ENCODE data around the gene ELK1.
"Not testable (repeated sequence)": the region's sequence is repeated elsewhere in the genome, so short reads cannot be mapped to it uniquely, and the experiment has no call there.

The ELK1 gene

DNA sequence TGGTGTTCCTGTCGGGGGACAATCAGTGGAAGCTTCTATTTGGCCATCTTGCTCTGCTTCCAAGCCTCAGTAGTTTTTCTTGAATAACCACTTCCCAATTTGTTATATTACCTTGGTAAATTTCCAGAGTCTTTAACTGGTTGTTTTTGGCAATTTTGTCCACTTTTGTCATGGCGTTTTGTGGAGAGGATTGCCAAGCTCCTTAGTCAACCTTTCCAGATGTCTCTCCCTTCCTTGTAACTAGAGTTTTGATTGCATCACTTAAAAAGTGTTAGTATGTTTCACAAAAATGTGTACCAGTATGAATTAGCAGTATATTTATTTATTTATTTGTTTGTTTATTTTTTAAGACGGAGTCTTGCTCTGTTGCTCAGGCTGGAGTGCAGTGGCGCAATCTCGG is 24.4 kb upstream of the ELK1 start:
- no peaks in the 10 kb centered on the region for H3K36me3 ChIP-seq (ENCODE audit: insufficient read depth, low read length)
- H3K27ac ChIP-seq: no peak overlapping the region
- no peak overlapping the region for H3K9ac ChIP-seq (ENCODE audit: insufficient read length)
- no peak overlapping the region for H3K4me3 ChIP-seq
- no peaks in the 10 kb centered on the region for H3K9me3 ChIP-seq (ENCODE audit: low read depth, low read length)
- TF ChIP-seq EZH2 (IDR thresholded peaks at IDR 0.05) (no peak), POLR2AphosphoS5 (IDR thresholded peaks at IDR 0.05; ENCODE audit: borderline replicate concordance, low read depth, low read length) (no peak), FOXP2 (optimal IDR thresholded peaks at IDR 0.05; ENCODE audit: control extremely low read depth, extremely low read length, insufficient read depth) (no peak)
- DNase-seq (ENCODE audit: low read depth, low spot score): no peak

DNA sequence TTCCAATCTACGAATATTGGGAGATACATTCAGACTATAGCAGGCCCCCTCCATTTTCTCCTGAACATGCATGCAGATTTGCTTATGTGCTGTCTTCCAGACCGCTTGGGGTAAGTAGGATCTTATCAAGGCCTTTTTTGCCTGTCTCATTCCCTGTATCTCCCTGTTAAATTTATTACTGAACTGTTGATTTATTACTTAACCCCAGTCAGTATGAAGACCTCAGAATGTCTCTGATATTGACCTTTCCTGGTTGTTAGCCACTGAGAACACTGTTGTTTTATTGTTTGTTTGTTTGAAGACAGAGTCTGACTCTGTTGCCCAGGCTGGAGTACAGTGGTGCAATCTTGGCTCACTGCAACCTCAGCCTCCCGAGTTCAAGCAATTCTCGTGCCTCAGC is 15.4 kb upstream of the ELK1 start:
- DNase-seq (ENCODE audit: low read depth, low spot score); H3K36me3 ChIP-seq (ENCODE audit: insufficient read depth, low read length); H3K27ac ChIP-seq: not testable (repeated sequence)

GRCh38 chrX:47664737-47665136 is 14.4 kb upstream of the ELK1 start:
- Histone ChIP-seq H3K9ac (ENCODE audit: insufficient read length) (no peak overlapping the region), H3K4me3 (no peak overlapping the region), H3K36me3 (ENCODE audit: insufficient read depth, low read length) (no peaks in the 10 kb centered on the region), H3K27ac (no peak overlapping the region), H3K9me3 (ENCODE audit: low read depth, low read length) (no peaks in the 10 kb centered on the region)
- TF ChIP-seq POLR2AphosphoS5 (IDR thresholded peaks at IDR 0.05; ENCODE audit: borderline replicate concordance, low read depth, low read length) (no peak), EZH2 (IDR thresholded peaks at IDR 0.05) (no peak), FOXP2 (optimal IDR thresholded peaks at IDR 0.05; ENCODE audit: control extremely low read depth, extremely low read length, insufficient read depth) (no peak)
- no peak for DNase-seq (ENCODE audit: low read depth, low spot score)

More for the DNA sequence above, 15.4 kb upstream of the ELK1 start:
- not testable (repeated sequence) for H3K4me3 ChIP-seq; H3K9me3 ChIP-seq (ENCODE audit: low read depth, low read length); H3K9ac ChIP-seq (ENCODE audit: insufficient read length)

DNA sequence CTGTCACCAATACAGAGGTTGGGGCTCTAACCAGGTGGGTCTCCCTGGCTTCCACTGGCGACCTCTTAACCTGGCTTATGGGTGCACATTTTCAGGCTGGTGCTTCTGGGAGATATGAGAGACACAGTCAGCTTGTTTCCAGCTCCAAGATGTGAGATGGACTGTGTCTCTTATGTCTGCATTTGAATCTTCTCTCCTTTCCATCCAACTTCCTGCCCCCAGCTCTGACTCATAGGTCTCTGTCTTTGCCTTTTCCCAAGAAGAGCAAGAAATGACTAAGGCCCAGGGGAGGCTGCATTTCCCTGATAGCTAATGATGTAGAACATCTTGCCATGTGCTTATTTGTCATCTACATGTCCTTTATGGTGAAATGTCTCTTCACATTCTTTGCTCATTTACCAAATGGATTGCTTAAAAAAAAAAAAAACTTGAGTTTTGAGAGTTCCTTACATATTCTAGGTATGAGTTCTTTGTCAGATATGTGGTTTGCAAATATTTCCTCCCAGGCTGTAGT is 11.8 kb upstream of the ELK1 start:
- TF ChIP-seq EZH2 (IDR thresholded peaks at IDR 0.05) (no peak), FOXP2 (optimal IDR thresholded peaks at IDR 0.05; ENCODE audit: control extremely low read depth, extremely low read length, insufficient read depth) (no peak), POLR2AphosphoS5 (IDR thresholded peaks at IDR 0.05; ENCODE audit: borderline replicate concordance, low read depth, low read length) (no peak)
- no peak for DNase-seq (ENCODE audit: low read depth, low spot score)
- Histone ChIP-seq H3K36me3 (ENCODE audit: insufficient read depth, low read length) (peaks cover 3% of the 10 kb centered on the region; the same call in 1 of the 2 replicates), H3K9me3 (ENCODE audit: low read depth, low read length) (no peaks in the 10 kb centered on the region), H3K27ac (0 out of 2 replicates have a peak overlapping the region, but pooled peaks have one; percentile 60), H3K9ac (ENCODE audit: insufficient read length) (no peak overlapping the region), H3K4me3 (no peak overlapping the region)

DNA sequence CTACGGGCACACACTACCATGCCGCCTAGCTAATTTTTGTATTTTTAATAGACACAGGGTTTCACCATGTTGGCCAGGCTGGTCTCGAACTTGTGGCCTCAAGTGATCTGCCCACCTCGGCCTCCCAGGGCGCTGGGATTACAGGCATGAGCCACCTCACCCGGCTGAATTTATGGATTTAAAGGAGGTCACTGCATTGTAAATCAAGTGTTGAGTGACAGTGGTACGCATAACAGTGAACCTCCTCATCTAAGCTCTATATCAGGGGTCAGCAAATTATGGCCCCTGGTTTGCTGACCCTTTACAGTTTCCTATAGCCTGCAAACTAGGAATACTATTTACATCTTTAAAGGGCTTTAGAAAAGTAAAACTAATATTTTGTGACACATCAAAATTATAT is 11.2 kb upstream of the ELK1 start:
- Histone ChIP-seq H3K9me3 (ENCODE audit: low read depth, low read length) (no peaks in the 10 kb centered on the region), H3K4me3 (no peak overlapping the region), H3K27ac (no peak overlapping the region), H3K36me3 (ENCODE audit: insufficient read depth, low read length) (peaks cover 6% of the 10 kb centered on the region; the same call in 1 of the 2 replicates), H3K9ac (ENCODE audit: insufficient read length) (no peak overlapping the region)
- TF ChIP-seq POLR2AphosphoS5 (IDR thresholded peaks at IDR 0.05; ENCODE audit: borderline replicate concordance, low read depth, low read length) (no peak), EZH2 (IDR thresholded peaks at IDR 0.05) (no peak), FOXP2 (optimal IDR thresholded peaks at IDR 0.05; ENCODE audit: control extremely low read depth, extremely low read length, insufficient read depth) (no peak)
- no peak for DNase-seq (ENCODE audit: low read depth, low spot score)

GRCh38 chrX:47659421-47659726 is 9.0 kb upstream of the ELK1 start:
- Histone ChIP-seq H3K4me3 (peak overlapping the region; percentile 77), H3K27ac (peak overlapping the region; percentile 91)

DNA sequence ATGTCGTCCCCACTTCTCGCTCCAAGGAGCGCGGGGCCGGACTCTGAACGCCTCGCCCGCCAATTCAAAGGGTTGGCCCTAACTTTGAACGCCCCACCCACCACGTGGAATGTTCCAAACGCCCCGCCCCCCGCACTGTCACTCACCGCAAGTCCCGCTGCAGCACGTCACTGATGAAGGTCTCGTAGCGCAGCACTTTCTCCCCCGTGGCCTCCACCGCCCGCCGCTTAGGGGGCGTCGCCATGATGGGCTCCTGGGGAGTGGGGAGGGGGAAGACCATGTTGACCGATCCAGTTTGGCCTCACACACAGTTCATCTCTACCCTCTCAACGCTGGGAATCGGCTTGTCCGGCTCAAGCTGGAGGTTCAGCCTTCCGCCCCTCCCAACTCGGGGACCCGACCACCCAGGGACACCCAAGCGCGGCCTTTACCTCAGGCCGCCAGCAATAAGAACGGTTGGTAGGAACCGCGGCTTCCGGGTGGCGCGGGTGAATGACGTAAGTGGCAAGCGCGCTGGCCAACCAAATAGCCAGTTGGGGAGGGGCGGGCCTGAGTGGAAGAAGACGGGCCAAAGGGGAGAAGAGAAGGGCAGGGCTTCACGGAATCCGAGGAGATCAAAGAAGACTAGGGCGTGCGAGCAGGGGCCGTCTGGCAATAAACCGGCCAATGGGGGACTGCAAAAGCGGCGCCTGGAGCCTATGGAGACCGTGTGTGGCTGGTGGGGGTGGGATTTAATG is 8.5 kb upstream of the ELK1 start, which contains the start of gene UXT:
Gene UXT (minus strand): TSS at position 497 of the 737 bp plus-strand sequence. CDS start 253 bp downstream, at position 244.
- H3K36me3 ChIP-seq (ENCODE audit: insufficient read depth, low read length): peaks cover 8% of the 10 kb centered on the region; the same call in 1 of the 2 replicates

More at GRCh38 chrX:47659421-47659726, 9.0 kb upstream of the ELK1 start:
- Histone ChIP-seq H3K9me3 (ENCODE audit: low read depth, low read length) (no peaks in the 10 kb centered on the region), H3K9ac (ENCODE audit: insufficient read length) (peak overlapping the region; percentile 81), H3K36me3 (ENCODE audit: insufficient read depth, low read length) (peaks cover 8% of the 10 kb centered on the region; the same call in 1 of the 2 replicates)
- no peak for TF ChIP-seq POLR2AphosphoS5 (IDR thresholded peaks at IDR 0.05; ENCODE audit: borderline replicate concordance, low read depth, low read length)
- TF ChIP-seq EZH2 (IDR thresholded peaks at IDR 0.05): no peak
- no peak for TF ChIP-seq FOXP2 (optimal IDR thresholded peaks at IDR 0.05; ENCODE audit: control extremely low read depth, extremely low read length, insufficient read depth)
- DNase-seq (ENCODE audit: low read depth, low spot score): no peak

GRCh38 chrX:47658301-47658683 is 7.9 kb upstream of the ELK1 start:
- Histone ChIP-seq H3K27ac (peak overlapping the region; percentile 80), H3K36me3 (ENCODE audit: insufficient read depth, low read length) (peaks cover 8% of the 10 kb centered on the region; the same call in 1 of the 2 replicates), H3K9me3 (ENCODE audit: low read depth, low read length) (no peaks in the 10 kb centered on the region), H3K4me3 (peak overlapping the region; percentile 77), H3K9ac (ENCODE audit: insufficient read length) (peak overlapping the region; percentile 85)
- DNase-seq (ENCODE audit: low read depth, low spot score): no peak
- TF ChIP-seq POLR2AphosphoS5 (IDR thresholded peaks at IDR 0.05; ENCODE audit: borderline replicate concordance, low read depth, low read length) (no peak), FOXP2 (optimal IDR thresholded peaks at IDR 0.05; ENCODE audit: control extremely low read depth, extremely low read length, insufficient read depth) (no peak), EZH2 (IDR thresholded peaks at IDR 0.05) (no peak)

More for the DNA sequence above, 8.5 kb upstream of the ELK1 start, which contains the start of gene UXT:
- DNase-seq (ENCODE audit: low read depth, low spot score): peak; percentile 62
- no peak for TF ChIP-seq EZH2 (IDR thresholded peaks at IDR 0.05)
- TF ChIP-seq FOXP2 (optimal IDR thresholded peaks at IDR 0.05; ENCODE audit: control extremely low read depth, extremely low read length, insufficient read depth): no peak
- peak; percentile 61; the same call in 1 of the 2 replicates for TF ChIP-seq POLR2AphosphoS5 (IDR thresholded peaks at IDR 0.05; ENCODE audit: borderline replicate concordance, low read depth, low read length)
- Histone ChIP-seq H3K4me3 (peak within 1 kb of the TSS; percentile 77), H3K9ac (ENCODE audit: insufficient read length) (peak within 1 kb of the TSS; percentile 85), H3K9me3 (ENCODE audit: low read depth, low read length) (no peaks in the 10 kb centered on the region), H3K27ac (peak within 1 kb of the TSS; percentile 91)

Data from SK-N-MC (cell line).